DND-41 (cell line): ENCODE data around the gene AOPEP.

Experiments used
- EZH2 ChIP-seq: IDR thresholded peaks from 3 replicates; pipeline ENCODE4 v1.6.1; 2012; ENCODE audit warnings: borderline replicate concordance, low read depth, mild to moderate bottlenecking, moderate library complexity, low read length, inconsistent platforms; ENCODE audit not compliant: severe bottlenecking
- TF ChIP-seq, protein P1 (sequence below): IDR thresholded peaks from 2 replicates; pipeline ENCODE4 v1.5.1; 2012; ENCODE audit warnings: borderline replicate concordance, low read length, moderate library complexity, mild to moderate bottlenecking; ENCODE audit not compliant: poor library complexity, severe bottlenecking; ENCODE audit errors: extremely low read depth

DNA sequence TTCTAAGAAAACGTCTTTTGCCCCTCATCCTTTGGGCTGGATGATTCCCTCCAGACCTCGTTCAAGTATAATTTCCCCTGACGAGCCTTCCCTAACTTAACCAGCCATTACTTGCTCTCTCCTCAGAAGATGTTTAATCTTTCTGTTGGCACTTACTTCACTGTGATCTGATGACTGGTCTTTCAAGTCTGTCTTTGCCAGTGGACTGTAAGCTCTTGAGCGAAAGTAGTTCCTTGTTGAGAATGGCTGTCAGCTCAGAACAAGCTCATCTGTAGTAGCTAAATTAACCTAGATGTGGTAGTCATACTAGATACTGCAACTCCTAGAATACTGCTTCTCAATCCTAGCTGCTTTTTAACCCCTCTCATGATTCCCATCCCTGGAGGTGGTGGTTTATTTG is 125.0 kb downstream of the AOPEP start:
- TF ChIP-seq, protein P1, sequence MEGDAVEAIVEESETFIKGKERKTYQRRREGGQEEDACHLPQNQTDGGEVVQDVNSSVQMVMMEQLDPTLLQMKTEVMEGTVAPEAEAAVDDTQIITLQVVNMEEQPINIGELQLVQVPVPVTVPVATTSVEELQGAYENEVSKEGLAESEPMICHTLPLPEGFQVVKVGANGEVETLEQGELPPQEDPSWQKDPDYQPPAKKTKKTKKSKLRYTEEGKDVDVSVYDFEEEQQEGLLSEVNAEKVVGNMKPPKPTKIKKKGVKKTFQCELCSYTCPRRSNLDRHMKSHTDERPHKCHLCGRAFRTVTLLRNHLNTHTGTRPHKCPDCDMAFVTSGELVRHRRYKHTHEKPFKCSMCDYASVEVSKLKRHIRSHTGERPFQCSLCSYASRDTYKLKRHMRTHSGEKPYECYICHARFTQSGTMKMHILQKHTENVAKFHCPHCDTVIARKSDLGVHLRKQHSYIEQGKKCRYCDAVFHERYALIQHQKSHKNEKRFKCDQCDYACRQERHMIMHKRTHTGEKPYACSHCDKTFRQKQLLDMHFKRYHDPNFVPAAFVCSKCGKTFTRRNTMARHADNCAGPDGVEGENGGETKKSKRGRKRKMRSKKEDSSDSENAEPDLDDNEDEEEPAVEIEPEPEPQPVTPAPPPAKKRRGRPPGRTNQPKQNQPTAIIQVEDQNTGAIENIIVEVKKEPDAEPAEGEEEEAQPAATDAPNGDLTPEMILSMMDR: no peak
- TF ChIP-seq EZH2: no peak
